Measurements from ENCODE around the gene KCNE1. TPM values are rescaled to one million over a fixed set of nuclear protein-coding genes. Genes with fewer than 3 reads are reported as not detected.
"Not testable (repeated sequence)": the region's sequence is repeated elsewhere in the genome, so short reads cannot be mapped to it uniquely, and the experiment has no call there.

KCNE1 gene
- total and polyA plus RNA-seq, 2 of the 4 experiments (the other 2 are of a cell fraction), result 0.46 to 0.90 TPM

GRCh38 chr21:34429710-34430109 is 82.3 kb downstream of the KCNE1 start:
- CTCF ChIA-PET; H3K18ac ChIP-seq (ENCODE audit: low read depth, low read length); H3K27ac ChIP-seq (ENCODE audit: insufficient read depth, low read length); BruUV-seq (replicated peaks); H2AK9ac ChIP-seq (replicated peaks; ENCODE audit: low read depth, low read length, poor library complexity); H2AK5ac ChIP-seq (ENCODE audit: low read depth, low read length); in situ Hi-C loops (cut with MboI; ENCODE audit: low sequenced_read_pairs); H3K9me1 ChIP-seq (ENCODE audit: insufficient read depth, low read length); H3K4me1 ChIP-seq (ENCODE audit: control insufficient read depth, insufficient read depth, low read length); H3K36me3 ChIP-seq (ENCODE audit: control insufficient read depth, insufficient read depth, low read length); H3K79me1 ChIP-seq (ENCODE audit: low read depth in 1 of 2, low read length in 2 of 2); H3K27me3 ChIP-seq (ENCODE audit: control insufficient read depth, insufficient read depth, low read length); H3K56ac ChIP-seq (ENCODE audit: extremely low read depth, insufficient read depth, low read length); H4K5ac ChIP-seq (ENCODE audit: low read depth, low read length); H3K4me2 ChIP-seq (ENCODE audit: low read depth, low read length); H2BK15ac ChIP-seq (ENCODE audit: low read depth, low read length); H4K20me1 ChIP-seq (ENCODE audit: insufficient read depth, low read length); H4K8ac ChIP-seq (ENCODE audit: low read depth in 2 of 2, low read length in 2 of 2); H4K91ac ChIP-seq (ENCODE audit: insufficient read depth, low read depth, low read length); H3K9ac ChIP-seq (ENCODE audit: low read depth, low read length); H3K23ac ChIP-seq (ENCODE audit: low read depth, low read length); H3K4me3 ChIP-seq (ENCODE audit: insufficient read depth, low read depth, low read length); H2BK120ac ChIP-seq (ENCODE audit: low read depth, low read length); POLR2A ChIA-PET (ENCODE audit: unreplicated experiment); intact Hi-C loops (cut with micrococcal nuclease); H2BK20ac ChIP-seq (ENCODE audit: low read depth, low read length); DNase-seq; H2AFZ ChIP-seq (replicated peaks; ENCODE audit: low read length, poor library complexity); H3K9me3 ChIP-seq (ENCODE audit: control insufficient read depth, insufficient read depth, low read length); H2BK5ac ChIP-seq (ENCODE audit: low read depth, low read length, poor library complexity, severe bottlenecking); dilution Hi-C loops (cut with HindIII; ENCODE audit: low sequenced_read_pairs, unreplicated experiment); H3K14ac ChIP-seq (replicated peaks; ENCODE audit: low read depth, low read length); H3K4ac ChIP-seq (ENCODE audit: low read depth, low read length): not testable (repeated sequence)
- ATAC-seq (ENCODE audit: low read depth), result peak; percentile 81
- WGBS, 2 experiments (ENCODE audit: extremely low coverage in 2 of 2, insufficient read length in 1 of 2), result no CpG with 5 or more reads among the region's 5 CpGs

GRCh38 chr21:34428441-34428840 is 83.6 kb downstream of the KCNE1 start:
- H2AK5ac ChIP-seq (ENCODE audit: low read depth, low read length); POLR2A ChIA-PET (ENCODE audit: unreplicated experiment); H2AFZ ChIP-seq (replicated peaks; ENCODE audit: low read length, poor library complexity); H2BK15ac ChIP-seq (ENCODE audit: low read depth, low read length); H2BK20ac ChIP-seq (ENCODE audit: low read depth, low read length); H3K9me3 ChIP-seq (ENCODE audit: control insufficient read depth, insufficient read depth, low read length); H3K36me3 ChIP-seq (ENCODE audit: control insufficient read depth, insufficient read depth, low read length); H3K18ac ChIP-seq (ENCODE audit: low read depth, low read length); H4K91ac ChIP-seq (ENCODE audit: insufficient read depth, low read depth, low read length); DNase-seq; H3K4me3 ChIP-seq (ENCODE audit: insufficient read depth, low read depth, low read length); H2AK9ac ChIP-seq (replicated peaks; ENCODE audit: low read depth, low read length, poor library complexity); H3K56ac ChIP-seq (ENCODE audit: extremely low read depth, insufficient read depth, low read length); H3K9me1 ChIP-seq (ENCODE audit: insufficient read depth, low read length); CTCF ChIA-PET; H4K5ac ChIP-seq (ENCODE audit: low read depth, low read length); H4K8ac ChIP-seq (ENCODE audit: low read depth in 2 of 2, low read length in 2 of 2); dilution Hi-C loops (cut with HindIII; ENCODE audit: low sequenced_read_pairs, unreplicated experiment); H3K79me1 ChIP-seq (ENCODE audit: low read depth in 1 of 2, low read length in 2 of 2); H3K23ac ChIP-seq (ENCODE audit: low read depth, low read length); intact Hi-C loops (cut with micrococcal nuclease); ATAC-seq (ENCODE audit: low read depth); H3K27me3 ChIP-seq (ENCODE audit: control insufficient read depth, insufficient read depth, low read length); H3K9ac ChIP-seq (ENCODE audit: low read depth, low read length); BruUV-seq (replicated peaks); H3K14ac ChIP-seq (replicated peaks; ENCODE audit: low read depth, low read length); H3K4ac ChIP-seq (ENCODE audit: low read depth, low read length); H3K4me2 ChIP-seq (ENCODE audit: low read depth, low read length); H3K27ac ChIP-seq (ENCODE audit: insufficient read depth, low read length); H2BK120ac ChIP-seq (ENCODE audit: low read depth, low read length); H4K20me1 ChIP-seq (ENCODE audit: insufficient read depth, low read length); H2BK5ac ChIP-seq (ENCODE audit: low read depth, low read length, poor library complexity, severe bottlenecking); in situ Hi-C loops (cut with MboI; ENCODE audit: low sequenced_read_pairs); H3K4me1 ChIP-seq (ENCODE audit: control insufficient read depth, insufficient read depth, low read length): not testable (repeated sequence)
- no CpG with 5 or more reads among the region's 6 CpGs for WGBS, 2 experiments (ENCODE audit: extremely low coverage in 2 of 2, insufficient read length in 1 of 2)
